HepG2 (cell line): ENCODE results near the gene CACNA1C. TPM values are rescaled to one million over a fixed set of nuclear protein-coding genes. Genes with fewer than 3 reads are reported as not detected.

Experiments
- ATAC-seq: fragments of 200-7000 bp; cut with Tn5 transposase; 3 replicates; pipeline ENCODE4 v1.9.1; 2020; ENCODE audit warnings: mild to moderate bottlenecking, moderate library complexity
- BruUV-seq: library from RNA; stranded (reverse); fragments of 400-500 nt; replicated peaks from 2 replicates; lab custom pipeline; 2021; lab: Mats Ljungman, UMichigan
- CTCF ChIA-PET: fragments of 300-600 bp; formaldehyde crosslinking; extraction: SDS; loops from one replicate; lab custom pipeline; 2021; ENCODE audit warnings: low total read pairs, inconsistent platforms, low intra/inter-chr PET ratio; lab: Yijun Ruan, JAX
- POLR2A ChIA-PET: fragments of 350-600 bp; sonication (Branson Sonifier 250); formaldehyde crosslinking; loops from one replicate; lab custom pipeline; 2020; ENCODE audit warnings: antibody characterized with exemption, inconsistent platforms; lab: Yijun Ruan, JAX
- DNase-seq: peaks from one replicate; pipeline ENCODE4 v3.0.0-alpha.2; 2015; ENCODE audit warnings: low spot score
- FAIRE-seq: peaks from 3 replicates; lab custom pipeline; 2011; peaks lifted over from hg19 to GRCh38; lab: Jason Lieb, UNC
- H2AFZ ChIP-seq: one replicate; pipeline ENCODE4 v1.6.1; 2011; ENCODE audit warnings: low read length, inconsistent platforms
- H3K27ac ChIP-seq: fragments of 300-600 bp; 3 replicates; pipeline ENCODE4 v1.8.0; 2011; ENCODE audit warnings: mixed run types, mild to moderate bottlenecking, mixed read lengths, low read length, inconsistent platforms; ENCODE audit not compliant: insufficient read depth; ENCODE audit errors: extremely low read length
- H3K27me3 ChIP-seq, 2 experiments: fragments of 200-600 bp in 1 of 2; 2 replicates in 1 of 2; 3 replicates in 1 of 2; pipeline versions ENCODE4 v1.6.0 to v1.8.0; 2011; ENCODE audit warnings: low read length in 2 of 2, mild to moderate bottlenecking in 2 of 2, moderate library complexity in 2 of 2, inconsistent platforms in 1 of 2; ENCODE audit not compliant: insufficient read depth in 2 of 2, control insufficient read depth in 1 of 2
- H3K36me3 ChIP-seq, 2 experiments: fragments of 200-600 bp in 1 of 2; replicated peaks in 1 of 2; 2 replicates in 1 of 2; 3 replicates in 1 of 2; pipeline versions ENCODE4 v1.5.1 to v1.8.0; 2011; ENCODE audit warnings: low read length in 2 of 2, inconsistent platforms in 1 of 2; ENCODE audit not compliant: insufficient read depth in 2 of 2, control insufficient read depth in 1 of 2
- H3K4me1 ChIP-seq: 2 replicates; pipeline ENCODE4 v1.5.1; 2012; ENCODE audit warnings: low read length, inconsistent platforms; ENCODE audit not compliant: insufficient read depth
- H3K4me2 ChIP-seq: 2 replicates; pipeline ENCODE4 v1.6.0; 2011; ENCODE audit warnings: low read depth, low read length, inconsistent platforms
- H3K4me3 ChIP-seq, 3 experiments: fragments of 200-600 bp in 1 of 3; sonication (generic), shearing (Covaris generic) in 1 of 3; replicated peaks in 1 of 3; 2 replicates each; pipeline ENCODE4 v1.5.1; 2011 to 2016; ENCODE audit warnings: low read length in 3 of 3, inconsistent platforms in 2 of 3, low read depth in 2 of 3, mild to moderate bottlenecking in 2 of 3, control low read depth in 1 of 3, mixed read lengths in 1 of 3; ENCODE audit not compliant: insufficient read depth in 1 of 3
- H3K79me2 ChIP-seq: one replicate; pipeline ENCODE4 v1.6.1; 2011; ENCODE audit warnings: low read length, inconsistent platforms; ENCODE audit not compliant: insufficient read depth
- H3K9ac ChIP-seq: 2 replicates; pipeline ENCODE4 v1.6.0; 2011; ENCODE audit warnings: mild to moderate bottlenecking, low read depth, low read length, inconsistent platforms; ENCODE audit not compliant: insufficient read depth
- H3K9me3 ChIP-seq: 2 replicates; pipeline ENCODE4 v1.5.1; 2012; ENCODE audit warnings: mild to moderate bottlenecking, low read length
- H4K20me1 ChIP-seq: 2 replicates; pipeline ENCODE4 v1.6.0; 2011; ENCODE audit warnings: inconsistent platforms, mild to moderate bottlenecking, low read length, moderate library complexity; ENCODE audit not compliant: insufficient read depth
- AGO1 ChIP-seq: fragments of 200-400 bp; formaldehyde crosslinking; IDR thresholded peaks from 2 replicates; pipeline ENCODE4 v1.6.1; 2017; ENCODE audit warnings: mild to moderate bottlenecking, low read depth, low read length, moderate library complexity; ENCODE audit not compliant: poor library complexity, severe bottlenecking
- CREM ChIP-seq, 2 experiments: sonication (generic) in 1 of 2; formaldehyde crosslinking in 1 of 2; IDR thresholded peaks; 2 replicates each; pipeline versions ENCODE4 v1.4.0 to v1.6.1; 2016 to 2020; ENCODE audit warnings: antibody characterized with exemption in 1 of 2, mild to moderate bottlenecking in 1 of 2, missing genetic modification reagents in 1 of 2
- SAFB2 ChIP-seq: sonication (generic); formaldehyde crosslinking; IDR thresholded peaks from 2 replicates; pipeline ENCODE4 v1.5.1; 2020; ENCODE audit warnings: missing genetic modification reagents, low read depth, mild to moderate bottlenecking, borderline replicate concordance
- ZZZ3 ChIP-seq: sonication (generic); formaldehyde crosslinking; IDR thresholded peaks from 2 replicates; pipeline ENCODE4 v1.4.0; 2020; ENCODE audit warnings: missing genetic modification reagents, mild to moderate bottlenecking, borderline replicate concordance
- WGBS: methylation state at CpG from one replicate; pipeline ENCODE4 v1.1.6; 2017; ENCODE audit warnings: low lambda C conversion rate; 5-methylcytosine and 5-hydroxymethylcytosine counted together
- in situ Hi-C: cut with HindIII; loops from 2 replicates; pipeline ENCODE4 v1.10.0; 2017; ENCODE audit warnings: low pct_unique_long_range_greater_than_20kb; ENCODE audit not compliant: extremely low pct_ligation_motif_present
- intact Hi-C: fragments of 100-400 bp; cut with micrococcal nuclease; formaldehyde crosslinking; loops from one replicate; pipeline ENCODE4 v1.10.0; 2022; ENCODE audit not compliant: unreplicated experiment
- polyA plus RNA-seq, 8 experiments: library from polyadenylated mRNA; depleted of rRNA in 3 of 8; stranded (reverse) in 7 of 8; unstranded in 1 of 8; fragments of >200 nt; fragmentation: Illumina TruSeq in 4 of 8; extraction: Trizol in 4 of 8; gene quantifications; 2 replicates each; pipeline versions ENCODE4 v1.2.1 to v1.2.3, GENCODE V29; 2011 to 2016; ENCODE audit warnings: low read depth in 4 of 8, missing spikeins in 1 of 8, mixed read lengths in 1 of 8; ENCODE audit not compliant: insufficient read depth in 1 of 8
- total RNA-seq, 5 experiments: library from RNA; depleted of rRNA; stranded (reverse); fragments of >200 nt; fragmentation: Illumina TruSeq; extraction: Trizol; gene quantifications; 2 replicates each; pipeline ENCODE4 v1.2.3, GENCODE V29; 2016; ENCODE audit warnings: low read depth in 1 of 5
- TF ChIP-seq, protein P1 (sequence below): sonication (generic); formaldehyde crosslinking; IDR thresholded peaks from 2 replicates; pipeline ENCODE4 v1.5.0; 2020; ENCODE audit warnings: missing genetic modification reagents
- TF ChIP-seq, protein P2 (sequence below): sonication (generic); formaldehyde crosslinking; IDR thresholded peaks from 2 replicates; pipeline ENCODE4 v1.5.1; 2020; ENCODE audit warnings: mild to moderate bottlenecking, missing genetic modification reagents, borderline replicate concordance

The CACNA1C gene
- total and polyA plus RNA-seq, 2 of the 13 experiments (the other 11 are each of a cell fraction or from before 2014, with no cell fraction given) = not detected

DNA sequence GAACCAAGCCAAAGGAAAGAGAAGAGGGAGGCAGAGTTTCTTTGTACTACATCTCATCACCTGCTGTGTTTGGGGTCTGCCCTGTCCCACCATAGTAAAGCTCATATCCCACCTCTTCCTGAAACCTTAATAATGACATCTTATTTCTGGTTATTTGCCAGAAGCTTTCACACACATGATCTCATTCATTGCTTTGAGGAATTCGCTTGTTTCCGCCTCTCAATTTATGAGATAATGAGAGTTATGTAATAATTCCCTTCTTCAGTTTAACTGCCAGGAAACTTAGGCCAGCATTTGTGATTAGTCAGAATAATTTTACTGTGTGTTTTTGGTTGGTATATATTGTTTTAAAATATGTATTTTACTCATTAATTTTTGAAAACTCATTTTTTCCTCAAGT, 205.2 kb downstream of the CACNA1C start:
- POLR2A ChIA-PET = no interaction called here
- no TSS peak for BruUV-seq
- Histone ChIP-seq H3K9ac (no peak overlapping the region), H3K9me3 (peaks cover 6% of the 10 kb centered on the region), H3K79me2 (no peaks in the 10 kb centered on the region), H3K4me3 (no peak overlapping the region), H3K4me1 (peaks cover under 1% of the 10 kb centered on the region; the same call in 1 of the 2 replicates), H3K4me2 (no peak overlapping the region), H3K36me3 (no peaks in the 10 kb centered on the region)
- intact Hi-C loops = no loop called here
- no peak for ATAC-seq
- in situ Hi-C loops = no loop called here
- FAIRE-seq = no peak
- DNase-seq = no peak
- TF ChIP-seq SAFB2 (no peak), CREM (IDR thresholded peaks at IDR 0.05) (no peak), CREM (CRISPR knock-in tag; IDR thresholded peaks at IDR 0.05) (no peak)
- TF ChIP-seq, all 625 proteins: peak for 0
- no peaks in the 10 kb centered on the region for H4K20me1 ChIP-seq
- CTCF ChIA-PET = no interaction called here
- H2AFZ ChIP-seq = no peak overlapping the region
- no peak overlapping the region for H3K27ac ChIP-seq
- no peaks in the 10 kb centered on the region; a peak in 2 of 5 replicates for H3K27me3 ChIP-seq
- 8% methylated on average over 2 of the region's 2 CpGs for WGBS

DNA sequence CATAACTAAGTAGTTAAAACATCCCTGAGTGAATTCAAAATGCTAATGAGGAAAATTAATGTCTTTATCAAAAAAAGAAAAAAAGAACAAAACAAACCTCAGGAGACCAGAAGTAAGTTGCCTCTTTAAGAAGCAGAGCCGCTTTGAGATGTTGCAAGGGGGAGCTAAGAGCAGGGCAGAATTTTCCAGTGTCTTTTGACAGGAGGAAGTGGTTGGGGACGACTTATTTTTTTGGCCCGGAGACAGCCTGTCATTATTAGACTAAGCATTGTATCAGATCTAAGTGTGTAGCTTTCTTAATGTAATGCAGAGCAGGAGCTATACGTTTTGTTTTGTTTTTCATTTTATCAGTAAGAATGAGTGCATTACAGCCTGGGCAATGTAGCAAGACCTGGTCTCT, 206.6 kb downstream of the CACNA1C start:
- no peaks in the 10 kb centered on the region for H4K20me1 ChIP-seq
- H3K9ac ChIP-seq = no peak overlapping the region
- no peak overlapping the region for H3K4me2 ChIP-seq
- in situ Hi-C loops = no loop called here
- H3K4me3 ChIP-seq = no peak overlapping the region
- ChIA-PET CTCF (no interaction called here), POLR2A (no interaction called here)
- H2AFZ ChIP-seq = no peak overlapping the region
- FAIRE-seq = no peak
- H3K79me2 ChIP-seq = no peaks in the 10 kb centered on the region
- DNase-seq = no peak
- H3K27ac ChIP-seq = no peak overlapping the region
- no peak for ATAC-seq
- intact Hi-C loops = no loop called here
- BruUV-seq = no TSS peak
- H3K4me1 ChIP-seq = no peaks in the 10 kb centered on the region
- no peaks in the 10 kb centered on the region for H3K36me3 ChIP-seq
- H3K9me3 ChIP-seq = peaks cover 6% of the 10 kb centered on the region
- TF ChIP-seq ZZZ3 (CRISPR knock-in tag) (no peak), AGO1 (no peak)
- TF ChIP-seq, protein P1, sequence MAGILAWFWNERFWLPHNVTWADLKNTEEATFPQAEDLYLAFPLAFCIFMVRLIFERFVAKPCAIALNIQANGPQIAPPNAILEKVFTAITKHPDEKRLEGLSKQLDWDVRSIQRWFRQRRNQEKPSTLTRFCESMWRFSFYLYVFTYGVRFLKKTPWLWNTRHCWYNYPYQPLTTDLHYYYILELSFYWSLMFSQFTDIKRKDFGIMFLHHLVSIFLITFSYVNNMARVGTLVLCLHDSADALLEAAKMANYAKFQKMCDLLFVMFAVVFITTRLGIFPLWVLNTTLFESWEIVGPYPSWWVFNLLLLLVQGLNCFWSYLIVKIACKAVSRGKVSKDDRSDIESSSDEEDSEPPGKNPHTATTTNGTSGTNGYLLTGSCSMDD (CRISPR knock-in tag) = no peak
- TF ChIP-seq, protein P2, sequence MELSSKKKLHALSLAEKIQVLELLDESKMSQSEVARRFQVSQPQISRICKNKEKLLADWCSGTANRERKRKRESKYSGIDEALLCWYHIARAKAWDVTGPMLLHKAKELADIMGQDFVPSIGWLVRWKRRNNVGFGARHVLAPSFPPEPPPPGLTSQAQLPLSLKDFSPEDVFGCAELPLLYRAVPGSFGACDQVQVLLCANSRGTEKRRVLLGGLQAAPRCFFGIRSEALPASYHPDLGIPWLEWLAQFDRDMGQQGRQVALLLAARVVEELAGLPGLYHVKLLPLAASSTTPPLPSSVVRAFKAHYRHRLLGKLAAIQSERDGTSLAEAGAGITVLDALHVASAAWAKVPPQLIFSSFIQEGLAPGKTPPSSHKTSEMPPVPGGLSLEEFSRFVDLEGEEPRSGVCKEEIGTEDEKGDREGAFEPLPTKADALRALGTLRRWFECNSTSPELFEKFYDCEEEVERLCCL (CRISPR knock-in tag) = no peak
- no peaks in the 10 kb centered on the region; a peak in 2 of 5 replicates for H3K27me3 ChIP-seq
- WGBS = 39% methylated on average over 4 of the region's 4 CpGs
